K562 (cell line): ENCODE measurements around the gene SATB2.

Experiments
- CBX2 ChIP-seq: fragments of 200-600 bp; sonication (generic); IDR thresholded peaks from one replicate; pipeline ENCODE4 v1.6.1; 2012; ENCODE audit warnings: mild to moderate bottlenecking, low read length, inconsistent platforms; ENCODE audit not compliant: insufficient read depth, poor library complexity, severe bottlenecking
- CTCF ChIP-seq, 3 experiments: IDR thresholded peaks in 2 of 3; conservative IDR thresholded peaks in 1 of 3; 2 replicates each; pipeline ENCODE4 v1.5.1; 2011 to 2012; ENCODE audit warnings: low read length in 3 of 3, mild to moderate bottlenecking in 3 of 3, control low read depth in 2 of 3, improper control_type of control experiment in 1 of 3, inconsistent platforms in 1 of 3, low read depth in 1 of 3, mixed read lengths in 1 of 3, moderate library complexity in 1 of 3; ENCODE audit not compliant: insufficient read depth in 2 of 3
- EZH2 ChIP-seq: IDR thresholded peaks from 2 replicates; pipeline ENCODE4 v1.6.1; 2012; ENCODE audit warnings: low read depth, mild to moderate bottlenecking, inconsistent platforms, low read length, borderline replicate concordance
- HMGXB4 ChIP-seq: sonication (generic); formaldehyde crosslinking; IDR thresholded peaks from 2 replicates; pipeline ENCODE4 v1.8.1; 2023; ENCODE audit warnings: mild to moderate bottlenecking, missing genetic modification reagents
- HNRNPLL ChIP-seq: fragments of 200-400 bp; formaldehyde crosslinking; IDR thresholded peaks from 2 replicates; pipeline ENCODE4 v1.6.1; 2017; ENCODE audit warnings: low read length, low read depth, mild to moderate bottlenecking; ENCODE audit not compliant: poor library complexity, severe bottlenecking
- NFXL1 ChIP-seq: fragments of 450-650 bp; formaldehyde crosslinking; IDR thresholded peaks from 2 replicates; pipeline ENCODE4 v1.4.0; 2021; ENCODE audit warnings: mild to moderate bottlenecking
- SIRT6 ChIP-seq: IDR thresholded peaks from one replicate; pipeline ENCODE4 v1.6.1; 2012; ENCODE audit warnings: low read depth, mild to moderate bottlenecking, control low read depth, inconsistent platforms, low read length, moderate library complexity
- TARDBP ChIP-seq: fragments of 450-650 bp; IDR thresholded peaks from 2 replicates; pipeline ENCODE4 v1.6.1; 2016
- TBP ChIP-seq: optimal IDR thresholded peaks from 2 replicates; pipeline ENCODE3; 2011; ENCODE audit warnings: low read depth, low read length, improper control_type of control experiment
- XRCC5 ChIP-seq: fragments of 200-400 bp; formaldehyde crosslinking; IDR thresholded peaks from 2 replicates; pipeline ENCODE4 v1.6.1; 2017; ENCODE audit warnings: low read depth, mild to moderate bottlenecking, low read length
- ZKSCAN1 ChIP-seq: fragments of 150-350 bp; IDR thresholded peaks from 2 replicates; pipeline ENCODE4 v1.6.1; 2016; ENCODE audit warnings: low read depth, low read length
- ZNF395 ChIP-seq: fragments of 200-800 bp; sonication (Bioruptor generic); IDR thresholded peaks from 2 replicates; pipeline ENCODE4 v1.6.1; 2017; ENCODE audit warnings: missing genetic modification characterization, missing compliant biosample characterization
- ZNF561 ChIP-seq: fragments of 450-650 bp; formaldehyde crosslinking; conservative IDR thresholded peaks from 2 replicates; pipeline ENCODE4 v1.4.0; 2020; ENCODE audit warnings: mild to moderate bottlenecking, moderate library complexity
- ZNF589 ChIP-seq: fragments of 200-800 bp; sonication (Bioruptor generic); IDR thresholded peaks from 2 replicates; pipeline ENCODE4 v1.6.1; 2016; ENCODE audit warnings: low read depth, missing genetic modification characterization, missing compliant biosample characterization

GRCh38 chr2:199477277-199477834 is 19.6 kb upstream of the SATB2 start:
- TF ChIP-seq XRCC5 (no peak), ZNF561 (CRISPR knock-in tag) (no peak), CTCF (IDR thresholded peaks at IDR 0.05 in 2 of 3, conservative IDR thresholded peaks at IDR 0.05 in 1 of 3; ENCODE audit: insufficient read depth in 2 of 3, low read depth in 1 of 3, low read length in 3 of 3) (no peak), HMGXB4 (CRISPR knock-in tag) (no peak), HNRNPLL (no peak), NFXL1 (CRISPR knock-in tag) (no peak), TARDBP (no peak), SIRT6 (no peak), CBX2 (no peak), ZKSCAN1 (no peak), EZH2 (no peak), TBP (no peak), ZNF589 (no peak), ZNF395 (CRISPR knock-in tag) (no peak)
